ENCODE measurements around the gene RASSF5. TPM values are rescaled to one million over a fixed set of nuclear protein-coding genes. Genes with fewer than 3 reads are reported as not detected.

Gene RASSF5
- total RNA-seq, 1 experiment from 2014 or later, result 0.24 TPM

DNA sequence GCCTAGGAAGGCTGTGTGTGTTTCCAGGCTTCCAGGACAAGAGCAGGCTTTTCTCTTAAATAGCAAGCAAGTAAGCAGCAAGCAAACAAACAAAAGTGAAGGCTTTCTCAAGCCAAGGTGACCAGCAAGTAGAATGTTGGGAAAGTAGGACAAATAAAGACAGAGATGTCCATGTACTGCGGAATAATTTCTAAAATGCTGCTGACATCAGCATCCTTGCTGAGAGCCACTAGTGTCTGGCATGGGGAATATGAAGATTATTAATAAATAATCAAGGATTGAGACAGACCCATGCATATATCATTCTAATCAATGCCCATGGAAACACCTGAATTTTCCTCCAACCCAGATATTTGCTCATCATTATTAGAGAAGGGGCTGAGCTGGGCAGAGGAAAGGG is 121.6 kb downstream of the RASSF5 start:
- Histone ChIP-seq H3K4me3 (ENCODE audit: insufficient read depth, low read depth, low read length) (no peak overlapping the region), H3K27me3 (ENCODE audit: control insufficient read depth, insufficient read depth, low read length) (no peaks in the 10 kb centered on the region), H3K36me3 (replicated peaks; ENCODE audit: control insufficient read depth, insufficient read depth, low read length) (no peaks in the 10 kb centered on the region)
- no peak for DNase-seq

- H3K36me3 ChIP-seq (replicated peaks; ENCODE audit: control insufficient read depth, insufficient read depth, low read length), result no peaks in the 10 kb centered on the region
- no peak overlapping the region for H3K4me3 ChIP-seq (ENCODE audit: insufficient read depth, low read depth, low read length)
- peak; percentile 91 for DNase-seq
- no peaks in the 10 kb centered on the region; the same call in 1 of the 2 replicates for H3K27me3 ChIP-seq (ENCODE audit: control insufficient read depth, insufficient read depth, low read length)
Observed at GRCh38 chr1:206631085-206631509, 123.8 kb downstream of the RASSF5 start.

DNA sequence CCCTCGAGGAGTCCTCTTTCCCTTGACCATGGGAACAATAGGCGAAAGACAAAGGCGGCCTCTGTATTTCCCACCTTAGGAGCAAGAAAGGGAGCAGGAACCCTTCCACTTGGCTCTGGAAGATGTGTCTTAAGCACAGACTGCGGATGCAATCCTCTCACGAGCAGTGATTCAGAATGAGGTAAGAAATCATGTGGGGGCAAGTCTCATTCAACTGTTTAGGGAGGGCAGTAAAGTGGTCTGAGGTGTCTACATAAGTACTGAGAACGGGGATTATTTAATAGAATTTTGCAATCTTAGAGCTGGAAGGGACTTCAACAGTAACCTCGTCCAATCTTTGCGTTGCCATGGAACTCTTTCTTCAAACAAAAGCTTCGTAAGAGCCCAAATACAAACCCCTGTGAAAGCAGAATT is 126.4 kb downstream of the RASSF5 start:
- no peak for DNase-seq
- Histone ChIP-seq H3K4me3 (ENCODE audit: insufficient read depth, low read depth, low read length) (no peak overlapping the region), H3K36me3 (replicated peaks; ENCODE audit: control insufficient read depth, insufficient read depth, low read length) (no peaks in the 10 kb centered on the region), H3K27me3 (ENCODE audit: control insufficient read depth, insufficient read depth, low read length) (no peaks in the 10 kb centered on the region; the same call in 1 of the 2 replicates)

DNA sequence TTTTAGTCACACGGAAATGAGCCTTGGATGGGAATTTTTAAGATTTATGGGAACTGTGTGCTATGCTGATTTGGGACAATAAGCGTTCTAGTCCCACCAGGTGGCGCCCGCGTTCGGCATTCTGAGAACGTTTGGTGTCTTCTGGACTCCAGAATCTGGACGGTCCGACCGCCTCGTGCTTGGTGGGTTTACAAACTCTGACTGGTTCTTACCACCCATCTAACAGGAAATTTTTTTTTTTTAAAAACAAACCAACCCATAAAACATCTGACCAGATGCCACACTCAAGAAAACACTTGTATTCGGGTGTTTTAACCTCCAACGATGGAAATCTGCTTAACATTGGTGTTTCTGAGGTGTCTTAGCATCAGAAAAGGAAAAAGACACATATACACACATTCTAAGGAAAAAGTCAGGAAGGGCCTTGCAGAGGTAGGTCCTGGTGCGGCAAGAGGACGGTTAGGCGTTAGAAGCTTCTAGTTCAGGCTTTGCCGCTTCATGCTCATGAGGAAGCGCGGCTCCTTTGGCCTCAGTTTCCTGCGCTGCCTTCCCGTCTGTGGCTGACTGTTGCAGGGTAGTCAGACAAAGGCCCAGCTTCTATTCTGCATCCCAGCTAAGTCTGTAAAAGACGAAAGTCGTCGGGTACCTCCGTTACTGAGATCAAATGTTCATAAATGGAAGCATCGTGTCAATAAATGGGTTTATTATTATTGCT is 127.2 kb downstream of the RASSF5 start:
- no peaks in the 10 kb centered on the region; the same call in 1 of the 2 replicates for H3K27me3 ChIP-seq (ENCODE audit: control insufficient read depth, insufficient read depth, low read length)
- H3K4me3 ChIP-seq (ENCODE audit: insufficient read depth, low read depth, low read length), result peak overlapping the region; percentile 91
- no peaks in the 10 kb centered on the region for H3K36me3 ChIP-seq (replicated peaks; ENCODE audit: control insufficient read depth, insufficient read depth, low read length)
- DNase-seq, result peak; percentile 62

GRCh38 chr1:206635080-206635977 is 128.0 kb downstream of the RASSF5 start, which contains the start of gene DYRK3:
TSS of gene DYRK3 (plus strand) at chr1:206635536. CDS start at chr1:206635704, 168 bp downstream.
- H3K27me3 ChIP-seq (ENCODE audit: control insufficient read depth, insufficient read depth, low read length), result no peaks in the 10 kb centered on the region; the same call in 1 of the 2 replicates
- peak; percentile 97 for DNase-seq

GRCh38 chr1:206635978-206636345 is 128.6 kb downstream of the RASSF5 start:
- no peak for DNase-seq
- Histone ChIP-seq H3K36me3 (replicated peaks; ENCODE audit: control insufficient read depth, insufficient read depth, low read length) (no peaks in the 10 kb centered on the region), H3K27me3 (ENCODE audit: control insufficient read depth, insufficient read depth, low read length) (no peaks in the 10 kb centered on the region; the same call in 1 of the 2 replicates), H3K4me3 (ENCODE audit: insufficient read depth, low read depth, low read length) (peak overlapping the region; percentile 91)

More at GRCh38 chr1:206635080-206635977, 128.0 kb downstream of the RASSF5 start, which contains the start of gene DYRK3:
- H3K4me3 ChIP-seq (ENCODE audit: insufficient read depth, low read depth, low read length), result peak within 1 kb of the TSS; percentile 91
- H3K36me3 ChIP-seq (replicated peaks; ENCODE audit: control insufficient read depth, insufficient read depth, low read length), result no peaks in the 10 kb centered on the region

- H3K27me3 ChIP-seq (ENCODE audit: control insufficient read depth, insufficient read depth, low read length), result no peaks in the 10 kb centered on the region; the same call in 1 of the 2 replicates
- no peak overlapping the region; the same call in 1 of the 2 replicates for H3K4me3 ChIP-seq (ENCODE audit: insufficient read depth, low read depth, low read length)
- no peaks in the 10 kb centered on the region for H3K36me3 ChIP-seq (replicated peaks; ENCODE audit: control insufficient read depth, insufficient read depth, low read length)
- no peak for DNase-seq
Observed at GRCh38 chr1:206636671-206637070, 129.3 kb downstream of the RASSF5 start.

GRCh38 chr1:206637605-206638004 is 130.3 kb downstream of the RASSF5 start:
- H3K27me3 ChIP-seq (ENCODE audit: control insufficient read depth, insufficient read depth, low read length), result no peaks in the 10 kb centered on the region; the same call in 1 of the 2 replicates
- DNase-seq, result no peak
- H3K36me3 ChIP-seq (replicated peaks; ENCODE audit: control insufficient read depth, insufficient read depth, low read length), result no peaks in the 10 kb centered on the region
- no peak overlapping the region for H3K4me3 ChIP-seq (ENCODE audit: insufficient read depth, low read depth, low read length)

Other genes starting within 250 kb of the RASSF5 start
- gene IKBKE, start 37.1 kb upstream of the RASSF5 start, total RNA-seq (2014; rRNA removed; shearing (Covaris generic)), result 5.8 and 9.4 TPM in 2 replicates
- 77.3 and 106 TPM in 2 replicates for gene EIF2D, start 104.9 kb downstream of the RASSF5 start, total RNA-seq (2014; rRNA removed; shearing (Covaris generic))
- 28.3 and 28.4 TPM in 2 replicates for gene DYRK3, start 128.0 kb downstream of the RASSF5 start, total RNA-seq (2014; rRNA removed; shearing (Covaris generic))
- gene MAPKAPK2, start 177.4 kb downstream of the RASSF5 start, total RNA-seq (2014; rRNA removed; shearing (Covaris generic)), result 67.7 and 77.8 TPM in 2 replicates